Keratinocyte (primary cell): ENCODE measurements around the gene NSMCE1. TPM values are rescaled to one million over a fixed set of nuclear protein-coding genes. Genes with fewer than 3 reads are reported as not detected.

ENCODE experiments used
- DNase-seq: peaks from one replicate; pipeline ENCODE4 v3.0.0-alpha.2; 2011; ENCODE audit warnings: low read depth, missing footprints, low spot score
- FAIRE-seq: peaks from 2 replicates; lab custom pipeline; 2011; peaks lifted over from hg19 to GRCh38; lab: Jason Lieb, UNC
- H2AFZ ChIP-seq: 2 replicates; pipeline ENCODE4 v1.6.0; 2012; ENCODE audit warnings: low read length, control low read depth, inconsistent platforms; ENCODE audit not compliant: control insufficient read depth
- H3K27ac ChIP-seq: 2 replicates; pipeline ENCODE4 v1.5.1; 2011; ENCODE audit warnings: low read length; ENCODE audit not compliant: control insufficient read depth, insufficient read depth
- H3K27me3 ChIP-seq: 3 replicates; pipeline ENCODE4 v1.6.0; 2011; ENCODE audit warnings: low read length; ENCODE audit not compliant: control insufficient read depth, insufficient read depth; ENCODE audit errors: extremely low read depth
- H3K36me3 ChIP-seq, 2 experiments: 2 replicates in 1 of 2; 3 replicates in 1 of 2; pipeline ENCODE4 v1.5.1; 2011; ENCODE audit warnings: low read length in 2 of 2, mild to moderate bottlenecking in 1 of 2; ENCODE audit not compliant: control insufficient read depth in 2 of 2, insufficient read depth in 2 of 2; ENCODE audit errors: extremely low read depth in 1 of 2
- H3K4me1 ChIP-seq: 3 replicates; pipeline ENCODE4 v1.5.1; 2011; ENCODE audit warnings: low read length; ENCODE audit not compliant: control insufficient read depth, insufficient read depth; ENCODE audit errors: extremely low read depth
- H3K4me2 ChIP-seq: 3 replicates; pipeline ENCODE4 v1.6.0; 2011; ENCODE audit warnings: low read depth, low read length; ENCODE audit not compliant: control insufficient read depth, insufficient read depth; ENCODE audit errors: extremely low read depth
- H3K4me3 ChIP-seq, 3 experiments: fragments of 200-600 bp in 1 of 3; sonication (generic) in 1 of 3; 2 replicates in 2 of 3; 3 replicates in 1 of 3; pipeline ENCODE4 v1.5.1; 2011 to 2016; ENCODE audit warnings: low read length in 3 of 3, mild to moderate bottlenecking in 3 of 3, control low read depth in 2 of 3, inconsistent platforms in 1 of 3, low read depth in 1 of 3, mixed read lengths in 1 of 3, mixed run types in 1 of 3, moderate library complexity in 1 of 3; ENCODE audit not compliant: control insufficient read depth in 2 of 3, insufficient read depth in 2 of 3; ENCODE audit errors: extremely low read depth in 1 of 3
- H3K79me2 ChIP-seq: 2 replicates; pipeline ENCODE4 v1.6.0; 2012; ENCODE audit warnings: low read length; ENCODE audit not compliant: control insufficient read depth, insufficient read depth
- H3K9ac ChIP-seq: 3 replicates; pipeline ENCODE4 v1.6.0; 2011; ENCODE audit warnings: low read length; ENCODE audit not compliant: control insufficient read depth, insufficient read depth; ENCODE audit errors: extremely low read depth
- H3K9me1 ChIP-seq: 3 replicates; pipeline ENCODE4 v1.6.0; 2011; ENCODE audit warnings: low read length; ENCODE audit not compliant: control insufficient read depth, insufficient read depth; ENCODE audit errors: extremely low read depth
- H3K9me3 ChIP-seq: 2 replicates; pipeline ENCODE4 v1.5.1; 2012; ENCODE audit warnings: low read depth, low read length; ENCODE audit not compliant: control insufficient read depth
- H4K20me1 ChIP-seq: 3 replicates; pipeline ENCODE4 v1.6.0; 2011; ENCODE audit warnings: low read length; ENCODE audit not compliant: control insufficient read depth, insufficient read depth; ENCODE audit errors: extremely low read depth
- EZH2 ChIP-seq: IDR thresholded peaks from one replicate; pipeline ENCODE4 v1.6.1; 2012; ENCODE audit warnings: inconsistent platforms, mild to moderate bottlenecking, low read length, moderate library complexity
- dilution Hi-C: fragments of 300-500 bp; cut with MboI; formaldehyde crosslinking; loops from one replicate; pipeline ENCODE4 v1.7.0; 2020; ENCODE audit warnings: low sequenced_read_pairs; ENCODE audit not compliant: extremely low pct_ligation_motif_present
- polyA plus RNA-seq, 5 experiments: library from polyadenylated mRNA; depleted of rRNA in 3 of 5; stranded (reverse) in 3 of 5; stranded (forward) in 1 of 5; unstranded in 1 of 5; fragments of >200 nt; gene quantifications; 1 replicate in 1 of 5; 2 replicates in 3 of 5; 3 replicates in 1 of 5; pipeline versions ENCODE4 v1.2.1 to v1.2.3, GENCODE V29; 2011 to 2012; ENCODE audit warnings: missing spikeins in 2 of 5, low read depth in 1 of 5, low replicate concordance in 1 of 5
- TF ChIP-seq, protein P1 (sequence below), 3 experiments: IDR thresholded peaks in 1 of 3; conservative IDR thresholded peaks in 1 of 3; optimal IDR thresholded peaks in 1 of 3; 2 replicates in 2 of 3; 3 replicates in 1 of 3; pipeline versions ENCODE3 to v1.5.1; 2011; ENCODE audit warnings: low read length in 3 of 3, mild to moderate bottlenecking in 3 of 3, moderate library complexity in 2 of 3, control low read depth in 1 of 3, inconsistent platforms in 1 of 3; ENCODE audit not compliant: insufficient read depth in 2 of 3; ENCODE audit errors: extremely low read depth in 1 of 3

Gene NSMCE1
- polyA plus RNA-seq, 1 donor (not counting 4 experiments of a cell fraction or from before 2014, with no cell fraction given) = 55.9 TPM

GRCh38 chr16:27220991-27221390 lies 47.6 kb downstream of the NSMCE1 start:
- Histone ChIP-seq H4K20me1 (no peaks in the 10 kb centered on the region), H3K36me3 (peaks cover 6 to 20% of the 10 kb centered on the region in 2 experiments), H3K9me1 (no peaks in the 10 kb centered on the region), H3K27ac (no peak overlapping the region), H2AFZ (no peak overlapping the region), H3K9ac (no peak overlapping the region), H3K79me2 (no peaks in the 10 kb centered on the region), H3K9me3 (no peaks in the 10 kb centered on the region), H3K4me2 (no peak overlapping the region), H3K4me3 (no peak overlapping the region), H3K27me3 (no peaks in the 10 kb centered on the region), H3K4me1 (no peaks in the 10 kb centered on the region)
- no peak for FAIRE-seq
- TF ChIP-seq, protein P1, sequence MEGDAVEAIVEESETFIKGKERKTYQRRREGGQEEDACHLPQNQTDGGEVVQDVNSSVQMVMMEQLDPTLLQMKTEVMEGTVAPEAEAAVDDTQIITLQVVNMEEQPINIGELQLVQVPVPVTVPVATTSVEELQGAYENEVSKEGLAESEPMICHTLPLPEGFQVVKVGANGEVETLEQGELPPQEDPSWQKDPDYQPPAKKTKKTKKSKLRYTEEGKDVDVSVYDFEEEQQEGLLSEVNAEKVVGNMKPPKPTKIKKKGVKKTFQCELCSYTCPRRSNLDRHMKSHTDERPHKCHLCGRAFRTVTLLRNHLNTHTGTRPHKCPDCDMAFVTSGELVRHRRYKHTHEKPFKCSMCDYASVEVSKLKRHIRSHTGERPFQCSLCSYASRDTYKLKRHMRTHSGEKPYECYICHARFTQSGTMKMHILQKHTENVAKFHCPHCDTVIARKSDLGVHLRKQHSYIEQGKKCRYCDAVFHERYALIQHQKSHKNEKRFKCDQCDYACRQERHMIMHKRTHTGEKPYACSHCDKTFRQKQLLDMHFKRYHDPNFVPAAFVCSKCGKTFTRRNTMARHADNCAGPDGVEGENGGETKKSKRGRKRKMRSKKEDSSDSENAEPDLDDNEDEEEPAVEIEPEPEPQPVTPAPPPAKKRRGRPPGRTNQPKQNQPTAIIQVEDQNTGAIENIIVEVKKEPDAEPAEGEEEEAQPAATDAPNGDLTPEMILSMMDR (optimal IDR thresholded peaks at IDR 0.05 in 1 of 3, IDR thresholded peaks at IDR 0.05 in 1 of 3, conservative IDR thresholded peaks at IDR 0.05 in 1 of 3; ENCODE audit: extremely low read depth in 1 of 3, insufficient read depth in 2 of 3, low read length in 3 of 3) = no peak
- TF ChIP-seq EZH2 = no peak
- DNase-seq = no peak
- dilution Hi-C loops = no loop called here

DNA sequence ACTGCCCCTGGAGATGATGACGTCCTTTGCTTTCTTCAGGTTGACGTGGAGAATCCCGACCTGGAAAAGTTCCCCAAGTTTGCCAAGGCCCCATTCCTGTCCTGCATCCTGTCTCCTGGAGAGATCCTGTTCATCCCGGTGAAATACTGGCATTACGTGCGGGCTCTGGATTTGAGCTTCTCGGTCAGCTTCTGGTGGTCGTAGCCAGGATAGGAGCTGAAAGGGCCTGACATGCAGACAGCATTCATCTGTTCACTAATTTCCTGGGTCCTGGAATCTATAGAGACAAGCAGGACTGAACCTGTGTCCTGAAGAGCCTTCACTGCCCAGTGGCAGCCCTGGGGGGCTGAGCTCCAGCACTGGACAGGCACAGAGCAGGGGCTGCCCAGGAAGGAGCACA lies 48.0 kb downstream of the NSMCE1 start:
- no peak overlapping the region for H3K4me3 ChIP-seq
- no peaks in the 10 kb centered on the region for H3K4me1 ChIP-seq
- no peak overlapping the region for H2AFZ ChIP-seq
- H3K36me3 ChIP-seq = peaks cover 6 to 19% of the 10 kb centered on the region in 2 experiments
- H3K4me2 ChIP-seq = no peak overlapping the region
- no peak overlapping the region for H3K9ac ChIP-seq
- dilution Hi-C loops = no loop called here
- H3K27me3 ChIP-seq = no peaks in the 10 kb centered on the region
- no peaks in the 10 kb centered on the region for H3K9me3 ChIP-seq
- no peaks in the 10 kb centered on the region for H4K20me1 ChIP-seq
- DNase-seq (no peak), FAIRE-seq (no peak)
- H3K79me2 ChIP-seq = no peaks in the 10 kb centered on the region
- no peak overlapping the region for H3K27ac ChIP-seq
- H3K9me1 ChIP-seq = no peaks in the 10 kb centered on the region
- TF ChIP-seq EZH2 = no peak
- TF ChIP-seq, protein P1 (optimal IDR thresholded peaks at IDR 0.05 in 1 of 3, IDR thresholded peaks at IDR 0.05 in 1 of 3, conservative IDR thresholded peaks at IDR 0.05 in 1 of 3; ENCODE audit: extremely low read depth in 1 of 3, insufficient read depth in 2 of 3, low read length in 3 of 3) = no peak
